ENCODE results near the gene MAPK8IP2.

MAPK8IP2 gene

DNA sequence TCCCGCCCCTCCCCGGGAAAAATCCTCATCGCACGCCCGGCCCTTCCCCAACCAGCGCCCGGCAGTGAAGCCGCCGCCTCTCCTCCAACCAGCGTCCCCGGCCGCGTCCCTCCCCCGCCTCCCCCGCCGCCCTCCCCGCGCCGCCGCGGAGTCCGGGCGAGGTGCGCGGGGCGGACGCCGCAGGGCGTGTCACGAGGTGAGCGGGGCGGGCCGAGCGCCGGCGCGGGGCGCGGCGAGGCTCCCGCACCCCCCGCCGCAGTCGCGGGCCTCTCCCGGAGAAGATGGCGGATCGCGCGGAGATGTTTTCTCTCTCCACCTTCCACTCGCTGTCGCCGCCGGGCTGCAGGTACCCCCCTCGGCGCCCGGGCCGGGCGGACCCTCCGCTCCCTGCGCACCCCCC, at the start of gene MAPK8IP2:
TSS of gene MAPK8IP2 (plus strand) at position 256 of the 400 bp plus-strand sequence. CDS start at position 282, 26 bp downstream.
- in situ Hi-C loops (cut with MboI; ENCODE audit: low pct_unique_long_range_greater_than_20kb, low sequenced_read_pairs, unreplicated experiment): no loop called here
- DNase-seq (ENCODE audit: low spot score): peak; percentile 69
- TF ChIP-seq, protein P1, sequence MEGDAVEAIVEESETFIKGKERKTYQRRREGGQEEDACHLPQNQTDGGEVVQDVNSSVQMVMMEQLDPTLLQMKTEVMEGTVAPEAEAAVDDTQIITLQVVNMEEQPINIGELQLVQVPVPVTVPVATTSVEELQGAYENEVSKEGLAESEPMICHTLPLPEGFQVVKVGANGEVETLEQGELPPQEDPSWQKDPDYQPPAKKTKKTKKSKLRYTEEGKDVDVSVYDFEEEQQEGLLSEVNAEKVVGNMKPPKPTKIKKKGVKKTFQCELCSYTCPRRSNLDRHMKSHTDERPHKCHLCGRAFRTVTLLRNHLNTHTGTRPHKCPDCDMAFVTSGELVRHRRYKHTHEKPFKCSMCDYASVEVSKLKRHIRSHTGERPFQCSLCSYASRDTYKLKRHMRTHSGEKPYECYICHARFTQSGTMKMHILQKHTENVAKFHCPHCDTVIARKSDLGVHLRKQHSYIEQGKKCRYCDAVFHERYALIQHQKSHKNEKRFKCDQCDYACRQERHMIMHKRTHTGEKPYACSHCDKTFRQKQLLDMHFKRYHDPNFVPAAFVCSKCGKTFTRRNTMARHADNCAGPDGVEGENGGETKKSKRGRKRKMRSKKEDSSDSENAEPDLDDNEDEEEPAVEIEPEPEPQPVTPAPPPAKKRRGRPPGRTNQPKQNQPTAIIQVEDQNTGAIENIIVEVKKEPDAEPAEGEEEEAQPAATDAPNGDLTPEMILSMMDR (IDR thresholded peaks at IDR 0.05; ENCODE audit: extremely low read depth, insufficient read depth, missing control alignments): no peak

DNA sequence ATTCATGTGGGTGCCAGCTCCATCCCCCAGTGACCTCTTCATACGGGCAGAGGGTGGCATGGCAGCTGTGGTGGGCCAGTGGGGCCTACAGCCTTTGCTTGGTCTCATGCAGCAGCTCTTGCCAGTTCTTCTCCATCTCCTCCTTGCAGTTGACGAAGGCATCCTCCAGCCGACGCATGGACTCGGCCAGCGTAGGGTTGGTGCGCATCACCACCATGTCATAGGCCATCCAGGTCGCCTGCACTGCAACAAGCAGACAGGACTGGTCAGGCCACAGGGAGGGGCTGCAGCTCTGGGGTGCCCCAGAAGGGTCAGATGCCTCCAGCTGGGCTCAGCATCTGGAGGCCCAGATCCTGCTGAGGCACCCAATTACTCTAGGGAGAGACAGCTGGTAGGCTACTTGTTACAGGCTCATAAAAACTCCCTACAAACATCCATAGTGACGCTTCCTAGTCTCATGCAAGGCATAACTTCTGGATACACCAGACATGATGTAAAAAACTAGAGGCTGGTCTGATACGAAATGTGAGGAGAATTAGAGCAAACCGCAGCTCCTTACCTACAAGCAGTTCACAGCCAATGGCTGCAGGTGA, 49.3 kb upstream of the MAPK8IP2 start:
- TF ChIP-seq, protein P1 (IDR thresholded peaks at IDR 0.05; ENCODE audit: extremely low read depth, insufficient read depth, missing control alignments): no peak
- in situ Hi-C loops (cut with MboI; ENCODE audit: low pct_unique_long_range_greater_than_20kb, low sequenced_read_pairs, unreplicated experiment): no loop called here
- DNase-seq (ENCODE audit: low spot score): no peak

GRCh38 chr22:50553310-50553709, 47.3 kb upstream of the MAPK8IP2 start:
- TF ChIP-seq, protein P1 (IDR thresholded peaks at IDR 0.05; ENCODE audit: extremely low read depth, insufficient read depth, missing control alignments): no peak
- in situ Hi-C loops (cut with MboI; ENCODE audit: low pct_unique_long_range_greater_than_20kb, low sequenced_read_pairs, unreplicated experiment): no loop called here
- no peak for DNase-seq (ENCODE audit: low spot score)

DNA sequence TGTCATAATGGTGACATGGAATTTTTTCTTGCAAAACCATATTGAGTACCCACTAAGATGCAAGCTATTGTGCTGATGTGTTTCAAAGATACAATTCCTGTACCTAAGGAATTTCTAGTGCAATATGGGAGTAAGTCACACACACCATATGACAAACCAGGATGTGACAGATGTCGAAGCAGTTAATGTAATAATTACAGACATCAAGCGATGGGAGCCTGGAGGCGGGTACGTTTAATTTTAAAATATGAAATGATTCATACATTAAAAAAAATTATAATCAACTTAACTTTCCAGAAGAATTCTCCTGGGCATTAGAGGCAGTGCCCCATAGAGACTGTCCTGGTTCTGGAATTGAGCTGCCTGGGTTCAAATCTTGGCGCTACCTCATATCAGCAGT, 43.9 kb upstream of the MAPK8IP2 start:
- DNase-seq (ENCODE audit: low spot score): no peak
- in situ Hi-C loops (cut with MboI; ENCODE audit: low pct_unique_long_range_greater_than_20kb, low sequenced_read_pairs, unreplicated experiment): no loop called here
- TF ChIP-seq, protein P1 (IDR thresholded peaks at IDR 0.05; ENCODE audit: extremely low read depth, insufficient read depth, missing control alignments): no peak

DNA sequence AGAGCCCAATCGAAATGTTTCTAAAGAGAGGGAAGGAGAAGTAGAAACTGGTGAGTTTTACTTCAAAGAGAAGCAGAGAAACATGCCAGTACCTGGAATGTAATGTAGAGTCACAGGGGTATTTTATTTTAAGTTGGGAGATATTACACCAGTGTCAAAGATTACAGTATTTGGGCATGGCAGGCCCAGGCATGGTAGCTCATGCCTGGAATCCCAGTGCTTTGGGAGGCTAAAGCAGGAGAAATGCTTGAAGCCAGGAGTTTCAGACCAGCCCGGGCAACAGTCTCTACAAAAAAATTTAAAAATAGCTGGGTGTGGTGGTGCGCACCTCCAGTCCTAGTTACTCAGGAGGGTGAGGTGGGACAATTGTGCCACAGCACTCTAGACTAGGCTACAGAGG, 40.6 kb upstream of the MAPK8IP2 start:
- in situ Hi-C loops (cut with MboI; ENCODE audit: low pct_unique_long_range_greater_than_20kb, low sequenced_read_pairs, unreplicated experiment): no loop called here
- TF ChIP-seq, protein P1 (IDR thresholded peaks at IDR 0.05; ENCODE audit: extremely low read depth, insufficient read depth, missing control alignments): no peak
- DNase-seq (ENCODE audit: low spot score): no peak

DNA sequence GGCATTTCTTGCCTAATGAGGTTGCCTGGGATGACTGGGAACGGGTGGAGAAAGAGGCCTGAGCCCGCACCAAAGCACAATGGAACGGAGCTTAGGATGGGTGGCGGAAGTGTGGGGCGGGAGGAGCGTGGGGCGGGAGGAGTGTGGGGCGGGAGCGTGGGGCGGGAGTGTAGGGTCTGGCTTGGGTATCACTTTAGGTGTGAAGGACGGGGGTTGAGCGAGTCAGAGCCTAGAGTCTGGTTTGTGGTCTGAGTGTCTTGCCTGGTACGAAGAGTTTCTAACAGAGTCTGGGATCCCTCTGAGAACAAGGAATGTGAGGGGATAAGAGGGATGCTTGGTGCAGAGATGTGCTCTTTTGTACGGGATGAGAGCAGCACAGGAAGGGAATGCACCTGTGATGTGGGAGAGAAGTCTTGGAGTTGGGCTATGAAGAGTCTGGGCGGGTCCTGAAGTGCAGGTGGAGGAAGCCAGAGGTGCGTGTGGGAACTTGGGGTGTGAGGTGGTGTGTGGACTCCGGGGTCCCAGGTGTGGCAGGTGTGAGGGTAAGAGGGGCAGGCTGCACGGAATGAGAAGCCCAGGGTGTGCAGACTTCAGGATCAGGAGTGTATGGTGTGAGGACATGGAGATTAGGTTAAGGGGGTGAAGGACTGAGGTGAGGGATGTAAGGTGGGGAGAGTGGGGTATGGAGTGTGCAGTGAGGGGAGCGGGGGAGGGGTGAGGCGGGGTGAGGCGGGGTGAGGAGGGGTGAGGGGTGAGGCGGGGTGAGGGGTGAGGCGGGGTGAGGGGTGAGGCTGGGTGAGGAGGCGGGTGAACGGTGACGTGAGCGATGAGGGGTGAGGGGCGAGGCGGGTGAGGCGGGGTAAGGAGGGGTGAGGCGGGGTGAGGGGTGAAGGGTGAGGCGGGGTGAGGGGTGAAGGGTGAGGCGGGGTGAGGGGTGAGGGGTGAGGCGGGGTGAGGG, 38.9 kb upstream of the MAPK8IP2 start:
- in situ Hi-C loops (cut with MboI; ENCODE audit: low pct_unique_long_range_greater_than_20kb, low sequenced_read_pairs, unreplicated experiment): no loop called here
- TF ChIP-seq, protein P1 (IDR thresholded peaks at IDR 0.05; ENCODE audit: extremely low read depth, insufficient read depth, missing control alignments): no peak
- DNase-seq (ENCODE audit: low spot score): no peak

Data from GM13977 (cell line).